ENCODE results near the gene CSAD.
"Not testable (repeated sequence)": the region's sequence is repeated elsewhere in the genome, so short reads cannot be mapped to it uniquely, and the experiment has no call there.

CSAD gene

GRCh38 chr12:53179687-53180219, 972 bp downstream of the CSAD start:
- peak; percentile 34 for DNase-seq (ENCODE audit: low spot score)

- not testable (repeated sequence) for DNase-seq (ENCODE audit: low spot score)
These were observed 1.9 kb downstream of the CSAD start for GRCh38 chr12:53178803-53179202.

GRCh38 chr12:53177447-53177846, 3.3 kb downstream of the CSAD start:
- DNase-seq (ENCODE audit: low spot score): not testable (repeated sequence)

GRCh38 chr12:53176750-53177149, 4.0 kb downstream of the CSAD start:
- no peak for DNase-seq (ENCODE audit: low spot score)

- DNase-seq (ENCODE audit: low spot score): peak; percentile 66
These were observed 5.7 kb downstream of the CSAD start for GRCh38 chr12:53174881-53175491.

GRCh38 chr12:53173085-53173715, 7.5 kb downstream of the CSAD start:
- no peak for DNase-seq (ENCODE audit: low spot score)

GRCh38 chr12:53172352-53172751, 8.4 kb downstream of the CSAD start:
- DNase-seq (ENCODE audit: low spot score): no peak

GRCh38 chr12:53171725-53172329, 8.9 kb downstream of the CSAD start:
- no peak for DNase-seq (ENCODE audit: low spot score)

- DNase-seq (ENCODE audit: low spot score): no peak
These were observed 9.6 kb downstream of the CSAD start for GRCh38 chr12:53170876-53171724.

GRCh38 chr12:53170215-53170614, 10.5 kb downstream of the CSAD start:
- no peak for DNase-seq (ENCODE audit: low spot score)

- DNase-seq (ENCODE audit: low spot score): no peak
These were observed 11.1 kb downstream of the CSAD start for GRCh38 chr12:53169644-53170043.

GRCh38 chr12:53166837-53167236, 13.9 kb downstream of the CSAD start:
- DNase-seq (ENCODE audit: low spot score): no peak

GRCh38 chr12:53163008-53163407, 17.7 kb downstream of the CSAD start:
- not testable (repeated sequence) for DNase-seq (ENCODE audit: low spot score)

GRCh38 chr12:53161119-53161911, 19.4 kb downstream of the CSAD start:
- no peak for DNase-seq (ENCODE audit: low spot score)

- no peak for DNase-seq (ENCODE audit: low spot score)
These were observed 20.1 kb downstream of the CSAD start for GRCh38 chr12:53160673-53161072.

GRCh38 chr12:53160000-53160399, 20.7 kb downstream of the CSAD start:
- DNase-seq (ENCODE audit: low spot score): no peak

- peak; percentile 83 for DNase-seq (ENCODE audit: low spot score)
These were observed 21.4 kb downstream of the CSAD start for GRCh38 chr12:53159195-53159839.

- DNase-seq (ENCODE audit: low spot score): no peak
These were observed 28.3 kb downstream of the CSAD start for GRCh38 chr12:53152390-53152789.

- no peak for DNase-seq (ENCODE audit: low spot score)
These were observed 29.7 kb downstream of the CSAD start for GRCh38 chr12:53151039-53151438.

- DNase-seq (ENCODE audit: low spot score): no peak
These were observed 33.1 kb downstream of the CSAD start for GRCh38 chr12:53147653-53148052.

- no peak for DNase-seq (ENCODE audit: low spot score)
These were observed 33.5 kb downstream of the CSAD start for GRCh38 chr12:53147181-53147580.
